CD8-positive, alpha-beta memory T cell (primary cell): ENCODE measurements around the gene ATP11B. TPM values are rescaled to one million over a fixed set of nuclear protein-coding genes. Genes with fewer than 3 reads are reported as not detected.
"Not testable (repeated sequence)": the region's sequence is repeated elsewhere in the genome, so short reads cannot be mapped to it uniquely, and the experiment has no call there.

Experiments used
- CTCF ChIA-PET: fragments of 350-600 bp; sonication (Branson Sonifier 250); formaldehyde crosslinking; loops from one replicate; lab custom pipeline; 2021; ENCODE audit warnings: antibody characterized with exemption; lab: Charles Lee
- POLR2A ChIA-PET: fragments of 350-600 bp; sonication (Branson Sonifier 250); formaldehyde crosslinking; loops from one replicate; lab custom pipeline; 2021; ENCODE audit warnings: antibody characterized with exemption; lab: Charles Lee
- DNase-seq, 5 donors: peaks; one replicate each; pipeline versions ENCODE4 v3.0.0 to v3.0.0-alpha.2; 2020 to 2022; ENCODE audit warnings: mixed read lengths in 1 of 5
- H3K27ac ChIP-seq: one replicate; pipeline ENCODE4 v1.7.0; 2013; ENCODE audit warnings: low read depth, mild to moderate bottlenecking, low read length, moderate library complexity
- H3K27me3 ChIP-seq: 2 replicates; pipeline ENCODE4 v1.7.0; 2013; ENCODE audit warnings: low read length, mild to moderate bottlenecking; ENCODE audit not compliant: insufficient read depth, poor library complexity, severe bottlenecking
- H3K36me3 ChIP-seq: 2 replicates; pipeline ENCODE4 v1.7.0; 2013; ENCODE audit warnings: mild to moderate bottlenecking, low read length, moderate library complexity; ENCODE audit not compliant: insufficient read depth
- H3K4me1 ChIP-seq: 2 replicates; pipeline ENCODE4 v1.7.0; 2013; ENCODE audit warnings: mild to moderate bottlenecking, low read length, moderate library complexity; ENCODE audit not compliant: insufficient read depth
- H3K4me3 ChIP-seq: 2 replicates; pipeline ENCODE4 v1.7.0; 2013; ENCODE audit warnings: mild to moderate bottlenecking, low read length
- H3K9me3 ChIP-seq: 2 replicates; pipeline ENCODE4 v1.7.0; 2013; ENCODE audit warnings: mild to moderate bottlenecking, low read length
- H3K27ac Mint-ChIP-seq, 8 donors: one replicate each; pipeline ENCODE4 v1.8.0; 2020 to 2021; ENCODE audit warnings: mixed read lengths in 8 of 8, mild to moderate bottlenecking in 6 of 8, inconsistent platforms in 3 of 8, moderate library complexity in 3 of 8
- H3K27me3 Mint-ChIP-seq, 2 donors: one replicate each; pipeline ENCODE4 v1.8.0; 2020 to 2021; ENCODE audit warnings: mixed read lengths in 2 of 2, mild to moderate bottlenecking in 1 of 2, moderate library complexity in 1 of 2
- H3K36me3 Mint-ChIP-seq, 3 donors: one replicate each; pipeline ENCODE4 v1.8.0; 2020 to 2021; ENCODE audit warnings: mixed read lengths in 3 of 3, inconsistent platforms in 1 of 3, mild to moderate bottlenecking in 1 of 3
- H3K4me1 Mint-ChIP-seq, 3 donors: one replicate each; pipeline ENCODE4 v1.8.0; 2020 to 2021; ENCODE audit warnings: mixed read lengths in 3 of 3, inconsistent platforms in 1 of 3, mild to moderate bottlenecking in 1 of 3
- H3K4me3 Mint-ChIP-seq, 7 donors: one replicate each; pipeline ENCODE4 v1.8.0; 2020 to 2021; ENCODE audit warnings: mixed read lengths in 7 of 7, mild to moderate bottlenecking in 6 of 7, moderate library complexity in 4 of 7, inconsistent platforms in 2 of 7
- H3K9me3 Mint-ChIP-seq, 5 donors: one replicate each; pipeline ENCODE4 v1.8.0; 2020 to 2022; ENCODE audit warnings: mixed read lengths in 5 of 5, mild to moderate bottlenecking in 3 of 5, moderate library complexity in 2 of 5, inconsistent platforms in 1 of 5
- polyA plus RNA-seq: library from polyadenylated mRNA; unstranded; fragments of 300-500 nt; fragmentation: Illumina TruSeq; gene quantifications from one replicate; pipeline ENCODE4 v1.2.3, GENCODE V29; 2021
- total RNA-seq, 2 experiments: library from RNA; stranded (reverse); gene quantifications; one replicate each; pipeline ENCODE4 v1.2.3, GENCODE V29; 2021

Gene ATP11B
- total and polyA plus RNA-seq, 3 experiments from 2014 or later: 47.0 to 78.2 (median 76.4) TPM

GRCh38 chr3:182821221-182821981, 28.1 kb downstream of the ATP11B start:
- CTCF ChIA-PET: interaction anchor here (1.5 kb wide), 1 partner anchor 107 kb away, joined by 4 read pairs; no protein-coding TSS in a partner anchor
- POLR2A ChIA-PET: interaction anchor here (0.7 kb wide), 1 partner anchor 26 kb away, joined by 4 read pairs; no protein-coding TSS in a partner anchor
- Histone ChIP-seq H3K4me1 (peaks cover 19% of the 10 kb centered on the region), H3K27ac (no peak overlapping the region), H3K4me3 (no peak overlapping the region), H3K36me3 (peaks cover 7% of the 10 kb centered on the region), H3K27me3 (no peaks in the 10 kb centered on the region), H3K9me3 (no peaks in the 10 kb centered on the region)
- Mint-ChIP-seq H3K9me3 (peaks cover 0 to 2% (median 0%) of the 10 kb centered on the region in 5 donors), H3K4me3 (peak overlapping the region in 1 of 7 donors; percentile 46), H3K27ac (peak overlapping the region in 4 of 8 donors; percentile 30 to 47 (median 40)), H3K4me1 (peaks cover 57 to 69% (median 57%) of the 10 kb centered on the region in 3 donors), H3K27me3 (no peaks in the 10 kb centered on the region), H3K36me3 (peaks cover 18 to 55% (median 24%) of the 10 kb centered on the region in 3 donors)
- DNase-seq: no peak

- H3K36me3 ChIP-seq, H3K27me3 ChIP-seq, H3K27ac Mint-ChIP-seq, H3K9me3 Mint-ChIP-seq, H3K4me3 Mint-ChIP-seq, H3K27ac ChIP-seq, H3K27me3 Mint-ChIP-seq, H3K4me3 ChIP-seq, POLR2A ChIA-PET, H3K9me3 ChIP-seq, DNase-seq: not testable (repeated sequence)
- CTCF ChIA-PET: interaction anchor here (1.5 kb wide), 1 partner anchor 108 kb away, joined by 4 read pairs; no protein-coding TSS in a partner anchor
- Mint-ChIP-seq H3K36me3 (peaks cover 18 to 55% (median 25%) of the 10 kb centered on the region in 3 donors), H3K4me1 (peaks cover 57 to 75% (median 57%) of the 10 kb centered on the region in 3 donors)
- H3K4me1 ChIP-seq: peaks cover 22% of the 10 kb centered on the region
These were observed 29.0 kb downstream of the ATP11B start for GRCh38 chr3:182822260-182822659.

- peak overlapping the region in 4 of 8 donors; percentile 24 to 31 (median 30) for H3K27ac Mint-ChIP-seq
- Histone ChIP-seq H3K27me3 (no peaks in the 10 kb centered on the region), H3K4me1 (peaks cover 17% of the 10 kb centered on the region), H3K36me3 (peaks cover 7% of the 10 kb centered on the region), H3K4me3 (no peak overlapping the region), H3K9me3 (no peaks in the 10 kb centered on the region), H3K27ac (no peak overlapping the region)
- peaks cover 18 to 55% (median 25%) of the 10 kb centered on the region in 3 donors for H3K36me3 Mint-ChIP-seq
- H3K27me3 Mint-ChIP-seq: no peaks in the 10 kb centered on the region
- H3K4me3 Mint-ChIP-seq: peak overlapping the region in 1 of 7 donors; percentile 9
- POLR2A ChIA-PET: no interaction called here
- DNase-seq: no peak
- CTCF ChIA-PET: no interaction called here
- H3K4me1 Mint-ChIP-seq: peaks cover 44 to 60% (median 48%) of the 10 kb centered on the region in 3 donors
- peaks cover 0 to 2% (median 0%) of the 10 kb centered on the region in 5 donors for H3K9me3 Mint-ChIP-seq
These were observed 31.7 kb downstream of the ATP11B start for GRCh38 chr3:182824957-182825356.

- Mint-ChIP-seq H3K9me3 (no peaks in the 10 kb centered on the region), H3K4me3 (no peak overlapping the region), H3K27ac (peak overlapping the region in 2 of 8 donors; percentile 26 to 46), H3K27me3 (no peaks in the 10 kb centered on the region), H3K36me3 (peaks cover 0 to 54% (median 20%) of the 10 kb centered on the region in 3 donors), H3K4me1 (peaks cover 34 to 42% (median 41%) of the 10 kb centered on the region in 3 donors)
- Histone ChIP-seq H3K27me3 (no peaks in the 10 kb centered on the region), H3K9me3 (no peaks in the 10 kb centered on the region), H3K36me3 (peaks cover 8% of the 10 kb centered on the region), H3K4me1 (peaks cover 6% of the 10 kb centered on the region), H3K27ac (no peak overlapping the region), H3K4me3 (no peak overlapping the region)
- CTCF ChIA-PET: interaction anchor here (1.3 to 1.7 kb wide), 2 partner anchors 10 to 15 kb away, joined by 3 to 4 read pairs; no protein-coding TSS in a partner anchor
- no peak for DNase-seq
- POLR2A ChIA-PET: no interaction called here
These were observed 36.6 kb downstream of the ATP11B start for GRCh38 chr3:182829761-182830405.

GRCh38 chr3:182837855-182838454, 44.7 kb downstream of the ATP11B start:
- peaks cover 24% of the 10 kb centered on the region for H3K36me3 ChIP-seq
- H3K4me3 Mint-ChIP-seq: no peak overlapping the region
- H3K27me3 ChIP-seq: no peaks in the 10 kb centered on the region
- H3K27ac Mint-ChIP-seq: peak overlapping the region in 2 of 8 donors; percentile 3 to 25
- no peaks in the 10 kb centered on the region for H3K27me3 Mint-ChIP-seq
- H3K4me1 Mint-ChIP-seq: peaks cover 6 to 15% (median 6%) of the 10 kb centered on the region in 3 donors
- peaks cover 0 to 80% (median 24%) of the 10 kb centered on the region in 3 donors for H3K36me3 Mint-ChIP-seq
- peak in 2 of 5 donors; percentile 25 to 26 for DNase-seq
- no peak overlapping the region for H3K27ac ChIP-seq
- no peaks in the 10 kb centered on the region for H3K9me3 Mint-ChIP-seq
- no peaks in the 10 kb centered on the region for H3K4me1 ChIP-seq
- ChIA-PET CTCF (interaction anchor here (0.9 to 2.4 kb wide), 4 partner anchors 46 to 126 kb away, joined by 4 to 9 read pairs (median 6); partner anchors contain the start of gene ATP11B), POLR2A (no interaction called here)
- H3K9me3 ChIP-seq: no peaks in the 10 kb centered on the region
- no peak overlapping the region for H3K4me3 ChIP-seq

- Histone ChIP-seq H3K27me3 (no peaks in the 10 kb centered on the region), H3K36me3 (peaks cover 28% of the 10 kb centered on the region), H3K4me1 (no peaks in the 10 kb centered on the region), H3K9me3 (no peaks in the 10 kb centered on the region), H3K4me3 (no peak overlapping the region), H3K27ac (no peak overlapping the region)
- H3K27me3 Mint-ChIP-seq: no peaks in the 10 kb centered on the region
- DNase-seq: no peak
- peaks cover 16 to 83% (median 34%) of the 10 kb centered on the region in 3 donors for H3K36me3 Mint-ChIP-seq
- ChIA-PET POLR2A (interaction anchor here (1.2 kb wide), 1 partner anchor 50 kb away, joined by 3 read pairs; the partner anchor contains the start of gene ATP11B), CTCF (interaction anchor here (1.4 kb wide), 1 partner anchor 9 kb away, joined by 3 read pairs; no protein-coding TSS in a partner anchor)
- H3K27ac Mint-ChIP-seq: peak overlapping the region in 2 of 8 donors; percentile 1 to 69
- H3K4me3 Mint-ChIP-seq: no peak overlapping the region
- peaks cover 4 to 15% (median 5%) of the 10 kb centered on the region in 3 donors for H3K4me1 Mint-ChIP-seq
- peaks cover 0 to 5% (median 0%) of the 10 kb centered on the region in 5 donors for H3K9me3 Mint-ChIP-seq
These were observed 50.2 kb downstream of the ATP11B start for GRCh38 chr3:182843478-182843877.

- H3K27ac Mint-ChIP-seq: peak overlapping the region in 2 of 8 donors; percentile 21 to 74
- POLR2A ChIA-PET: no interaction called here
- peaks cover 42% of the 10 kb centered on the region for H3K36me3 ChIP-seq
These were observed 55.6 kb downstream of the ATP11B start for GRCh38 chr3:182848906-182849305.

More at GRCh38 chr3:182848906-182849305, 55.6 kb downstream of the ATP11B start:
- no peak for DNase-seq
- no peaks in the 10 kb centered on the region for H3K4me1 ChIP-seq
- Mint-ChIP-seq H3K36me3 (peaks cover 23 to 81% (median 34%) of the 10 kb centered on the region in 3 donors), H3K9me3 (peaks cover 0 to 5% (median 0%) of the 10 kb centered on the region in 5 donors), H3K4me1 (no peaks in the 10 kb centered on the region), H3K4me3 (no peak overlapping the region), H3K27me3 (no peaks in the 10 kb centered on the region)
- H3K9me3 ChIP-seq: no peaks in the 10 kb centered on the region
- CTCF ChIA-PET: no interaction called here
- H3K27me3 ChIP-seq: no peaks in the 10 kb centered on the region
- no peak overlapping the region for H3K27ac ChIP-seq
- H3K4me3 ChIP-seq: no peak overlapping the region
